ENCODE data around the gene PRG3. TPM values are rescaled to one million over a fixed set of nuclear protein-coding genes. Genes with fewer than 3 reads are reported as not detected.

PRG3 gene
- total and polyA plus RNA-seq, 2 of the 4 experiments (the other 2 are of a cell fraction): not detected

DNA sequence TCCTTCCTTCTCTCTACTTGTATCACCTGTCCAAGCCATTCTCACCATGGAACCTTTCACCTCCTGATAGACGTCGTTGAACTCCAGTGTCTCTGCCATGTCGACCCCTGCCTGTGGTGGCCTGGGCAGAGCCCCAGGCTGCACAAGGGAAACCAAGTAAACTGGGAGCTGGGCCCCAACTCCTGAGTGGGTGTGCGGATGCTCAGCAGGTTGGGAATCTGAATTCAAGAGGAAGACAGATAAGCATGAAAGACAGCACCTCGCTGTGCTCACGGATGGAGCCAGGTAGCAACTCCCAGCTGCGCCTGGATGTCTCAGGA, 46.0 kb downstream of the PRG3 start:
- H3K27ac ChIP-seq (ENCODE audit: insufficient read depth, low read length): peak overlapping the region; percentile 77
- H3K9me3 ChIP-seq (ENCODE audit: control insufficient read depth, insufficient read depth, low read length): no peaks in the 10 kb centered on the region
- TF ChIP-seq RCOR1 (IDR thresholded peaks at IDR 0.05; ENCODE audit: insufficient replicate concordance, low read length): no peak
- TF ChIP-seq, protein P1, sequence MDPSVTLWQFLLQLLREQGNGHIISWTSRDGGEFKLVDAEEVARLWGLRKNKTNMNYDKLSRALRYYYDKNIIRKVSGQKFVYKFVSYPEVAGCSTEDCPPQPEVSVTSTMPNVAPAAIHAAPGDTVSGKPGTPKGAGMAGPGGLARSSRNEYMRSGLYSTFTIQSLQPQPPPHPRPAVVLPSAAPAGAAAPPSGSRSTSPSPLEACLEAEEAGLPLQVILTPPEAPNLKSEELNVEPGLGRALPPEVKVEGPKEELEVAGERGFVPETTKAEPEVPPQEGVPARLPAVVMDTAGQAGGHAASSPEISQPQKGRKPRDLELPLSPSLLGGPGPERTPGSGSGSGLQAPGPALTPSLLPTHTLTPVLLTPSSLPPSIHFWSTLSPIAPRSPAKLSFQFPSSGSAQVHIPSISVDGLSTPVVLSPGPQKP (IDR thresholded peaks at IDR 0.05; ENCODE audit: borderline replicate concordance, low read depth, low read length): no peak
- H2BK15ac ChIP-seq (ENCODE audit: low read depth, low read length): no peak overlapping the region
- H3K9me1 ChIP-seq (ENCODE audit: insufficient read depth, low read length): peaks cover 14% of the 10 kb centered on the region
- H3K4me3 ChIP-seq (ENCODE audit: insufficient read depth, low read depth, low read length): peak overlapping the region; percentile 76
- DNase-seq: no peak
- H3K23ac ChIP-seq (ENCODE audit: low read depth, low read length): peak overlapping the region; percentile 69
- H2AK5ac ChIP-seq (ENCODE audit: low read depth, low read length): peak overlapping the region; percentile 31
- peaks cover 8% of the 10 kb centered on the region for H3K4me1 ChIP-seq (ENCODE audit: control insufficient read depth, insufficient read depth, low read length)
- H3K27me3 ChIP-seq (ENCODE audit: control insufficient read depth, insufficient read depth, low read length): peaks cover 15% of the 10 kb centered on the region
- H2AK9ac ChIP-seq (replicated peaks; ENCODE audit: low read depth, low read length, poor library complexity): peak overlapping the region; percentile 94
- peaks cover 35% of the 10 kb centered on the region for H3K36me3 ChIP-seq (ENCODE audit: control insufficient read depth, insufficient read depth, low read length)
- CTCF ChIA-PET: interaction anchor here (0.5 to 2.4 kb wide), 2 partner anchors 11 to 62 kb away, joined by 3 to 10 read pairs; no protein-coding TSS in a partner anchor
- H3K18ac ChIP-seq (ENCODE audit: low read depth, low read length): no peak overlapping the region
- POLR2A ChIA-PET (ENCODE audit: unreplicated experiment): interaction anchor here (1.4 kb wide), 1 partner anchor 9 kb away, joined by 9 read pairs; the partner anchor contains the start of gene TNKS1BP1
- H2AFZ ChIP-seq (replicated peaks; ENCODE audit: low read length, poor library complexity): peak overlapping the region; percentile 86
- peak overlapping the region; percentile 80 for H3K9ac ChIP-seq (ENCODE audit: low read depth, low read length)
- peak overlapping the region; percentile 95 for H3K4me2 ChIP-seq (ENCODE audit: low read depth, low read length)
- peaks cover 42 to 56% of the 10 kb centered on the region in 2 experiments for H3K79me1 ChIP-seq (ENCODE audit: low read depth in 1 of 2, low read length in 2 of 2)
- H4K20me1 ChIP-seq (ENCODE audit: insufficient read depth, low read length): 0 out of 2 replicates have a peak, but pooled peaks cover 3% of the 10 kb centered on the region
- no peak overlapping the region for H2BK5ac ChIP-seq (ENCODE audit: low read depth, low read length, poor library complexity, severe bottlenecking)
- dilution Hi-C loops (cut with HindIII; ENCODE audit: low sequenced_read_pairs, unreplicated experiment) (no loop called here), intact Hi-C loops (cut with micrococcal nuclease) (no loop called here), in situ Hi-C loops (cut with MboI; ENCODE audit: low sequenced_read_pairs) (no loop called here)
- no peak overlapping the region for H2BK20ac ChIP-seq (ENCODE audit: low read depth, low read length)
- H2BK120ac ChIP-seq (ENCODE audit: low read depth, low read length): no peak overlapping the region
- peak overlapping the region; percentile 38; the same call in 1 of the 2 replicates for H4K91ac ChIP-seq (ENCODE audit: insufficient read depth, low read depth, low read length)
- BruUV-seq (replicated peaks): no TSS peak
- H4K5ac ChIP-seq (ENCODE audit: low read depth, low read length): peak overlapping the region; percentile 40; the same call in 1 of the 2 replicates
- peak overlapping the region; percentile 85 for H3K14ac ChIP-seq (replicated peaks; ENCODE audit: low read depth, low read length)
- H3K56ac ChIP-seq (ENCODE audit: extremely low read depth, insufficient read depth, low read length): peak overlapping the region; percentile 63
- peak overlapping the region; percentile 63 for H3K4ac ChIP-seq (ENCODE audit: low read depth, low read length)
- ATAC-seq (ENCODE audit: low read depth): no peak
- H4K8ac ChIP-seq (ENCODE audit: low read depth in 2 of 2, low read length in 2 of 2): peak overlapping the region; percentile 81 to 85; a peak in 3 of 4 replicates
- WGBS, 2 experiments (ENCODE audit: extremely low coverage in 2 of 2, insufficient read length in 1 of 2): 0% methylated on average over 5 of the region's 7 CpGs; no CpG with 5 or more reads in 1 of the 2 experiments

Data from IMR-90 (cell line).